K562 (cell line): ENCODE data around the gene FBXL2. TPM values are rescaled to one million over a fixed set of nuclear protein-coding genes. Genes with fewer than 3 reads are reported as not detected.
A peak's percentile ranks its signal among the peaks of the same experiment; 100 is the strongest.

Experiments used
- ATF7 ChIP-seq: fragments of 450-650 bp; IDR thresholded peaks from 2 replicates; pipeline ENCODE4 v1.7.1; 2014; ENCODE audit warnings: mild to moderate bottlenecking, moderate library complexity
- BRD4 ChIP-seq: fragments of 200-600 bp; sonication (generic); IDR thresholded peaks from 2 replicates; pipeline ENCODE4 v1.6.1; 2017; ENCODE audit warnings: inconsistent platforms
- CEBPZ ChIP-seq: fragments of 150-350 bp; IDR thresholded peaks from 2 replicates; pipeline ENCODE4 v1.6.1; 2014; ENCODE audit warnings: low read depth, mild to moderate bottlenecking, low read length, borderline replicate concordance
- E4F1 ChIP-seq: fragments of 250-450 bp; sonication (Bioruptor Pico); IDR thresholded peaks from 2 replicates; pipeline ENCODE4 v1.5.0; 2021; ENCODE audit warnings: mild to moderate bottlenecking, borderline replicate concordance
- ERF ChIP-seq: fragments of 450-650 bp; formaldehyde crosslinking; IDR thresholded peaks from 2 replicates; pipeline ENCODE4 v1.4.0; 2020; ENCODE audit warnings: mild to moderate bottlenecking, mixed read lengths
- ESRRB ChIP-seq: fragments of 250-450 bp; sonication (Bioruptor Pico); IDR thresholded peaks from 2 replicates; pipeline ENCODE4 v1.5.0; 2020; ENCODE audit warnings: mild to moderate bottlenecking, moderate library complexity, borderline replicate concordance
- HDGF ChIP-seq: fragments of 450-650 bp; IDR thresholded peaks from 2 replicates; pipeline ENCODE4 v1.6.1; 2016
- HMGXB4 ChIP-seq: sonication (generic); formaldehyde crosslinking; IDR thresholded peaks from 2 replicates; pipeline ENCODE4 v1.8.1; 2023; ENCODE audit warnings: mild to moderate bottlenecking, missing genetic modification reagents
- IRF1 ChIP-seq: sonication (generic); formaldehyde crosslinking; IDR thresholded peaks from 2 replicates; pipeline ENCODE4 v1.8.0; 2022; ENCODE audit warnings: missing genetic modification reagents, mild to moderate bottlenecking, borderline replicate concordance
- MEF2A ChIP-seq: IDR thresholded peaks from 2 replicates; pipeline ENCODE4 v1.6.1; 2011; ENCODE audit warnings: low read depth, mild to moderate bottlenecking, low read length, moderate library complexity; ENCODE audit not compliant: control insufficient read depth
- MXI1 ChIP-seq: IDR thresholded peaks from 2 replicates; pipeline ENCODE4 v1.6.1; 2011; ENCODE audit warnings: low read depth, mild to moderate bottlenecking, improper control_type of control experiment, low read length
- RBM17 ChIP-seq: fragments of 200-400 bp; formaldehyde crosslinking; IDR thresholded peaks from 2 replicates; pipeline ENCODE4 v1.6.1; 2017; ENCODE audit warnings: low read depth, mild to moderate bottlenecking, low read length, borderline replicate concordance
- SMARCE1 ChIP-seq: fragments of 450-650 bp; IDR thresholded peaks from 2 replicates; pipeline ENCODE4 v1.7.1; 2016; ENCODE audit warnings: mild to moderate bottlenecking
- TRIM28 ChIP-seq: fragments of 450-650 bp; IDR thresholded peaks from 2 replicates; pipeline ENCODE4 v1.6.1; 2017
- XRCC5 ChIP-seq: fragments of 200-400 bp; formaldehyde crosslinking; IDR thresholded peaks from 2 replicates; pipeline ENCODE4 v1.6.1; 2017; ENCODE audit warnings: low read depth, mild to moderate bottlenecking, low read length
- ZBTB26 ChIP-seq: fragments of 450-650 bp; formaldehyde crosslinking; IDR thresholded peaks from 2 replicates; pipeline ENCODE4 v1.4.0; 2022; ENCODE audit warnings: missing genetic modification characterization
- ZNF239 ChIP-seq: fragments of 250-450 bp; sonication (Bioruptor Pico); IDR thresholded peaks from 2 replicates; pipeline ENCODE4 v1.4.0; 2020; ENCODE audit warnings: mild to moderate bottlenecking
- ZNF551 ChIP-seq: fragments of 250-450 bp; sonication (Bioruptor Pico); IDR thresholded peaks from 2 replicates; pipeline ENCODE4 v1.5.0; 2021; ENCODE audit warnings: mild to moderate bottlenecking, moderate library complexity
- ZNF589 ChIP-seq: fragments of 200-800 bp; sonication (Bioruptor generic); IDR thresholded peaks from 2 replicates; pipeline ENCODE4 v1.6.1; 2016; ENCODE audit warnings: low read depth, missing genetic modification characterization, missing compliant biosample characterization
- ZNF778 ChIP-seq: fragments of 450-650 bp; formaldehyde crosslinking; IDR thresholded peaks from 2 replicates; pipeline ENCODE4 v1.4.0; 2020; ENCODE audit warnings: mild to moderate bottlenecking, moderate library complexity
- ZNF79 ChIP-seq: fragments of 250-450 bp; sonication (Bioruptor Pico); IDR thresholded peaks from 2 replicates; pipeline ENCODE4 v1.4.0; 2020; ENCODE audit warnings: low read depth, mild to moderate bottlenecking, moderate library complexity
- polyA plus RNA-seq, 8 experiments: library from polyadenylated mRNA; depleted of rRNA in 4 of 8; stranded (reverse) in 5 of 8; unstranded in 3 of 8; fragments of >200 nt; fragmentation: Nextera tagmentation in 2 of 8; fragmentation: Illumina TruSeq in 1 of 8; extraction: Ambion mirVana in 2 of 8; extraction: Trizol in 1 of 8; gene quantifications; 2 replicates each; pipeline versions ENCODE4 v1.2.1 to v1.2.3, GENCODE V29; 2011 to 2014; ENCODE audit warnings: inconsistent platforms in 1 of 8, missing spikeins in 1 of 8
- total RNA-seq, 7 experiments: library from RNA; depleted of rRNA in 6 of 7; stranded (reverse); fragments of >200 nt in 6 of 7; fragmentation: Illumina TruSeq in 2 of 7; extraction: Trizol in 2 of 7; gene quantifications; 2 replicates each; pipeline versions ENCODE4 v1.2.1 to v1.2.3, GENCODE V29; 2011 to 2021; ENCODE audit warnings: low replicate concordance in 1 of 7

FBXL2 gene
- total and polyA plus RNA-seq, 9 of the 15 experiments (the other 6 are each of a cell fraction or from before 2014, with no cell fraction given): 1.3 to 6.9 (median 1.9) TPM

GRCh38 chr3:33385423-33385822 is 108.2 kb downstream of the FBXL2 start (continued):
- TF ChIP-seq E4F1 (CRISPR knock-in tag) (no peak), ZNF551 (CRISPR knock-in tag) (no peak), ZNF239 (CRISPR knock-in tag) (no peak), BRD4 (no peak), RBM17 (no peak), MXI1 (no peak), SMARCE1 (0 out of 2 replicates have a peak, but pooled peaks have one; percentile 36), ZNF778 (CRISPR knock-in tag) (no peak), ERF (CRISPR knock-in tag) (no peak), ZNF589 (CRISPR knock-in tag) (no peak), HDGF (no peak), ESRRB (CRISPR knock-in tag) (no peak), MEF2A (no peak), TRIM28 (no peak), ZBTB26 (no peak), CEBPZ (no peak), IRF1 (CRISPR knock-in tag) (no peak), ATF7 (peak; percentile 18; the same call in 1 of the 2 replicates), XRCC5 (no peak), ZNF79 (CRISPR knock-in tag) (no peak), HMGXB4 (CRISPR knock-in tag) (no peak)
